Heart right ventricle (tissue), 16 donors: ENCODE data around the gene SLC12A8. TPM values are rescaled to one million over a fixed set of nuclear protein-coding genes. Genes with fewer than 3 reads are reported as not detected.

Source experiments
- ATAC-seq, 8 donors: fragments of 200-7000 bp; cut with Tn5 transposase; one replicate each; pipeline ENCODE4 v1.9.1; 2020; ENCODE audit warnings: mild to moderate bottlenecking in 8 of 8, moderate library complexity in 8 of 8, moderate number of reproducible peaks in 1 of 8
- DNase-seq, 2 donors: peaks; one replicate each; pipeline ENCODE4 v3.0.0-alpha.2; 2020
- H3K27ac ChIP-seq, 10 donors: fragments of 200-600 bp; sonication (generic) in 2 of 10; one replicate each; pipeline versions ENCODE4 v1.5.0 to v1.8.0; 2020 to 2022; ENCODE audit warnings: mild to moderate bottlenecking in 3 of 10
- H3K27me3 ChIP-seq, 7 donors: fragments of 200-600 bp; one replicate each; pipeline ENCODE4 v1.8.0; 2021 to 2022; ENCODE audit warnings: mild to moderate bottlenecking in 2 of 7
- H3K36me3 ChIP-seq, 9 donors: fragments of 200-600 bp; sonication (generic) in 1 of 9; one replicate each; pipeline versions ENCODE4 v1.5.0 to v1.8.0; 2020 to 2022; ENCODE audit warnings: mild to moderate bottlenecking in 2 of 9
- H3K4me1 ChIP-seq, 9 donors: fragments of 200-600 bp; sonication (generic) in 1 of 9; one replicate each; pipeline versions ENCODE4 v1.5.0 to v1.8.0; 2020 to 2022; ENCODE audit warnings: mild to moderate bottlenecking in 4 of 9
- H3K4me3 ChIP-seq, 10 donors: fragments of 200-600 bp; sonication (generic) in 2 of 10; one replicate each; pipeline versions ENCODE4 v1.5.0 to v1.8.0; 2020 to 2022; ENCODE audit warnings: mild to moderate bottlenecking in 7 of 10, moderate library complexity in 2 of 10
- H3K9me3 ChIP-seq, 11 donors: fragments of 200-600 bp in 10 of 11; sonication (generic) in 2 of 11; one replicate each; pipeline versions ENCODE4 v1.5.0 to v1.8.0; 2013 to 2022; ENCODE audit warnings: mild to moderate bottlenecking in 2 of 11, control low read depth in 1 of 11, moderate library complexity in 1 of 11
- CTCF ChIP-seq, 9 donors: fragments of 200-600 bp; sonication (generic) in 2 of 9; IDR thresholded peaks; one replicate each; pipeline versions ENCODE4 v1.5.0 to v1.8.0; 2021 to 2022; ENCODE audit warnings: antibody characterized with exemption in 9 of 9, mild to moderate bottlenecking in 5 of 9, moderate library complexity in 1 of 9
- WGBS, 2 donors: extraction: QIAGEN DNeasy Blood & Tissue Kit; methylation state at CpG; one replicate each; pipeline ENCODE4 v1.1.7; 2013; ENCODE audit warnings: inconsistent platforms in 1 of 2; 5-methylcytosine and 5-hydroxymethylcytosine counted together
- intact Hi-C, 10 donors: fragments of 100-400 bp; cut with DNase I; formaldehyde crosslinking; loops; one replicate each; pipeline versions ENCODE4 v1.11.1 to v1.14.2; 2022
- polyA plus RNA-seq, 2 donors: library from polyadenylated mRNA; stranded (reverse); fragments of 200-250 nt; gene quantifications; one replicate each; pipeline ENCODE4 v1.2.3, GENCODE V29; 2013
- total RNA-seq, 10 donors: library from RNA; stranded (reverse); fragmentation: NEBNext Ultra II Directional in 3 of 10; extraction: Animal tissue kit (Norgen Biotek cat#: 25700) in 3 of 10; gene quantifications; one replicate each; pipeline versions ENCODE4 v1.2.1 to v1.2.4, GENCODE V29; 2021 to 2023
- donor health status: Arrhythmogenic right ventricular cardiomyopathy.
- donor health status: ischemic (EF 13 %, LVEDD 7.1; RV severe dilation, severe dysfunction).
- donor health status: healthy with polysubstance abuse.
- donor health status: DM: no; HTN: yes; CAD: no.
- donor health status: DM: no; HTN: no; CAD: no.
- donor health status: ischemic (EF 25% LVEDD 6.9; RV normal size, moderate dysfunction).
- donor health status: ischemic (EF 25% LVEDD 5.7; RV mildly dilated, moderate dysfunction).
- donor health status: healthy.
- donor health status: DM: yes; HTN: yes; CAD: no.
- donor health status: Ischemic cardiomyopathy.
- donor health status: ischemic (EF 35%, LVEDD 5.7; RV mildly dilated, moderate dysfunction).
- donor health status: nonischemic (EF 11% LVEDD 7.7; RV severe dilation, severe dysfunction).
- donor health status: DM: yes; HTN: yes; CAD: no.
- donor health status: PGD.
- donor health status: ischemic (EF 29% LVEDD 5.4; RV normal size, mild dysfunction).
- donor health status: nonischemic (EF 23%, LVEDD 6.1; RV moderate dilation, normal function).

Gene SLC12A8
- total and polyA plus RNA-seq, 12 donors, result 0.09 to 0.88 (median 0.40) TPM; not detected in 1

GRCh38 chr3:125072749-125073389, 139.7 kb downstream of the SLC12A8 start:
- DNase-seq (no peak), ATAC-seq (peak in 3 of 8 donors; percentile 16 to 46 (median 26))
- no peak overlapping the region for H3K27ac ChIP-seq
- no peak for TF ChIP-seq CTCF (IDR thresholded peaks at IDR 0.05)
- H3K4me1 ChIP-seq, result peaks cover 0 to 16% (median 0%) of the 10 kb centered on the region in 9 donors
- no peaks in the 10 kb centered on the region for H3K9me3 ChIP-seq
- intact Hi-C loops, result loop anchor here in 1 of 10 donors (5.0 kb wide), 1 partner anchor 39 kb away; no protein-coding TSS in a partner anchor
- no peaks in the 10 kb centered on the region for H3K36me3 ChIP-seq
- H3K4me3 ChIP-seq, result no peak overlapping the region
- no peaks in the 10 kb centered on the region for H3K27me3 ChIP-seq
- WGBS, 2 donors, result 65 to 73% methylated on average over 4 of the region's 4 CpGs

GRCh38 chr3:125072301-125072700, 140.2 kb downstream of the SLC12A8 start:
- no peaks in the 10 kb centered on the region for H3K27me3 ChIP-seq
- ATAC-seq (no peak), DNase-seq (no peak)
- H3K36me3 ChIP-seq, result no peaks in the 10 kb centered on the region
- intact Hi-C loops, result loop anchor here in 1 of 10 donors (5.0 kb wide), 1 partner anchor 40 kb away; no protein-coding TSS in a partner anchor
- no peak overlapping the region for H3K4me3 ChIP-seq
- peaks cover 0 to 16% (median 3%) of the 10 kb centered on the region in 9 donors for H3K4me1 ChIP-seq
- no peaks in the 10 kb centered on the region for H3K9me3 ChIP-seq
- H3K27ac ChIP-seq, result no peak overlapping the region
- no peak for TF ChIP-seq CTCF (IDR thresholded peaks at IDR 0.05)

GRCh38 chr3:125069968-125070745, 142.4 kb downstream of the SLC12A8 start:
- H3K9me3 ChIP-seq, result no peaks in the 10 kb centered on the region
- WGBS, 2 donors, result 97 to 98% methylated on average over 7 of the region's 7 CpGs
- no peak for TF ChIP-seq CTCF (IDR thresholded peaks at IDR 0.05)
- no peaks in the 10 kb centered on the region for H3K27me3 ChIP-seq
- peaks cover 0 to 16% (median 3%) of the 10 kb centered on the region in 9 donors for H3K4me1 ChIP-seq
- DNase-seq (no peak), ATAC-seq (no peak)
- H3K4me3 ChIP-seq, result no peak overlapping the region
- H3K27ac ChIP-seq, result no peak overlapping the region
- H3K36me3 ChIP-seq, result no peaks in the 10 kb centered on the region
- intact Hi-C loops, result loop anchor here in 1 of 10 donors (5.0 kb wide), 1 partner anchor 42 kb away; no protein-coding TSS in a partner anchor

- Histone ChIP-seq H3K4me1 (peaks cover 0 to 16% (median 3%) of the 10 kb centered on the region in 9 donors), H3K4me3 (no peak overlapping the region), H3K36me3 (no peaks in the 10 kb centered on the region), H3K9me3 (no peaks in the 10 kb centered on the region), H3K27me3 (no peaks in the 10 kb centered on the region), H3K27ac (no peak overlapping the region)
- DNase-seq, result no peak
- ATAC-seq, result peak in 1 of 8 donors; percentile 6
- no peak for TF ChIP-seq CTCF (IDR thresholded peaks at IDR 0.05)
- WGBS, 2 donors, result 44 to 66% methylated on average over 1 of the region's 1 CpG
- intact Hi-C loops, result no loop called here
Observed at GRCh38 chr3:125069452-125069851, 143.1 kb downstream of the SLC12A8 start.
